ENCODE results near the gene ARHGEF12.

ARHGEF12 gene

GRCh38 chr11:120335908-120336640 lies at the start of gene ARHGEF12:
ARHGEF12 (plus strand) TSS chr11:120336413; CDS start chr11:120337244, 831 bp downstream.
- DNase-seq, result peak; percentile 91

GRCh38 chr11:120288021-120288420 lies 48.2 kb upstream of the ARHGEF12 start:
- DNase-seq, result no peak

- DNase-seq, result no peak
Observed at GRCh38 chr11:120289426-120289825, 46.8 kb upstream of the ARHGEF12 start.

DNA sequence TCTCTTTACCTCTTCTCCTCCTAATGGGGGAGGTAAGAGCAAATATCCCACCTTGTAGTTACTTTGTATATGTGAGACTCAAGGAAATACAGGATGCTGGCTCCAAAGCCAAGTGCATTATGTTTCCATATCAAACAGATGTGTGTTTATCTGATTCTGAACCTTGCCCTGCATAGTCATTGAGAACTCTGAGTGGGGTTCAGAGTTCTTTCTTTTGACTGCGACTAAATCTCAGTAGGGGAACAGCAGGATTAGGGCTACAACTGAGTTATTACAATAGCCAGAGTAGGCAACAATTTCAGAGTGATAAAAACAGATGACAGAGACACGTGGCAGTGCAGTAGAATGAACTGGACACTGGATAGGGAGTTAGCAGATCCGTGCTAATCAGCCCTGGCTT lies 45.3 kb upstream of the ARHGEF12 start:
- no peak for DNase-seq

DNA sequence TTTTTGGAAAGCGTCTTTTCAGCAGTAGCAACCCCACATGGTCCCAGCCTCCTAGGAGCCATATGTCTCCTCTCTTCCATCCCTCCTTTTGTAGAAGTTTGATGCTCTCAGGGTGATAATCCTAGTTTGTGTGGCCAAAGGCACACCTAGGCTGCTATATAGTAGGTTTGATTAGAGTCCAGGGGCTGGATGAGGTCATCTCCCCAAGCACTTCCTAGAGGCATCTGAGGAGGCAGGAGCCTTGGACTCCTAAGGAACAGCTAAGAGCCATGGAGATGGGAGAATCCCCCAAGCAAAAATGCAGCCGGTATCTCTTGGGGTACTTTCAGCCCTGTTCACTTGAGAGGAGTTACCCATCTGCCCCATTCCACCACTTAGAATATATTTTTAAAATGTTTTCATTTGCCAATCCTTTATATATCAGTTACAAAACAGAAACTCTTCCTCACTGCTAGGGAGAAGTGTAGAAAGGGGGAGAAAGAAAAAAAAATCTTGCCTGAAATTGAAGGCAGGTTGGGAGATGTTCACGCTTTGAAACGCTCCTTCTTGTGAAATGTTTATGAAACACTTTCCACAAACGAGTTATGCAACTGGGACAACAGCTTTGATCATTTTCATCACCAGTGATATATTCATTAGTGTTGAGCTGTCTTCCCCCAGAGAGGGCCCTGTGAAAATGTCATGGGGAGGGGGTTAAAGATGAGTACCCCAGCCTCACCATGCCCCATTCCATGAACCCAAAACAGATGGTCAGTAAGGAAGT lies 43.0 kb upstream of the ARHGEF12 start:
- no peak for DNase-seq

DNA sequence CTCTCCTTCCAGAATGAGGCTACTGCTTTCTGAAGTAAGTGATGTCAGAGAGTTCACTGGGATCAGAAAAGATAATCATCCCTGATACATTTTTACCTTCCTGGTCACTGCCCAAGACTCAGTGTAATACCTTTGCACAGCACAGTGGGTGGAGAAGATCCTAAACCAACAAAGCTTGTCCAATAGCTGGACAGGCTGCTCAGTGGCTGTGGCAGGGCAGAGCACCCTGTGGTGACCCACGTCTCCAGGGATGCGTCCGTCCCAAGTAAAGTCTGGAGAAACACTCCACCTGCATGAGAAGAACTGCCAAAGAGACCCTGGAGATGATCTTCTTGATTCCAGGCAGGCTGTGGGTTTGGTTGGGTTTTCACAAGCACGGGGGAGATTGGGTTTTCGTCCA lies 42.1 kb upstream of the ARHGEF12 start:
- DNase-seq, result no peak

DNA sequence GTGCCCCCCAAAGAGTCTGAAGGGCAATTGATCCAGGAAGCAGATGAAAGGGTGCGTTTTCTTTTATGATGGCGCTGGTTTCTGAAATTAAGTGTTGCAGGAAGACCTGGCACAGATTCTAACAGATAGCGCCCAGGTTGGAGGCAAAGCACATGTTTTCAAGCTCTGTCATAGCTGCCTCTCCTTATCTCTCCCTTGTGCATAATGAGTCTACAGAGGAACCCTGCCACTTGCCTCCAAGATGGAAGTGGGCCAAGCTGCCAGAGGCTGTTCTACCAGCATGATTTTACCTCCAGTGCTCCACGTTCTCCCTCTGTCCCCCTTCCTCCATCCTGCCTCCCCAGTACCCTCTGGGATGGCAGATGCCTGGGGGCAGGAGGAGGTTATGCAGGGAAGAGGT lies 41.1 kb upstream of the ARHGEF12 start:
- no peak for DNase-seq

DNA sequence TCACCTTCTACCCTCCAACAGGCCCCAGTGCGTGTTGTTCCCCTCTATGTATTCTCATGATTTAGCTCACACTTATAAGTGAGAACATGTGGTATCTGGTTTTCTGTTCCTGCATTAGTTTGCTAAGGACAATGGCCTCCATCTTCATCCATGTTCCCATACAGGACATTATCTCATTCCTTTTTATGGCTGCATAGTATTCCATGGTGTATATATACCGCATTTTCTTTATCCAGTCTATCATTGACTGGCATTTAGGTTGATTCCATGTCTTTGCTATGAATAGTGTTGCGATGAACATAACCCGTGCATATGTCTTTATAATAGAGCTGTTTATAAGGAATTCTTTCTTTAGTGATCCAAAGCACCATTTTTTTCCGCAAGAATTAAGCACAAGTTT lies 39.7 kb upstream of the ARHGEF12 start:
- no peak for DNase-seq

GRCh38 chr11:120298461-120298860 lies 37.8 kb upstream of the ARHGEF12 start:
- DNase-seq, result no peak

- DNase-seq, result no peak
Observed at GRCh38 chr11:120302001-120302805, 34.0 kb upstream of the ARHGEF12 start.

- DNase-seq, result peak; percentile 89
Observed at GRCh38 chr11:120303004-120303637, 33.1 kb upstream of the ARHGEF12 start.

DNA sequence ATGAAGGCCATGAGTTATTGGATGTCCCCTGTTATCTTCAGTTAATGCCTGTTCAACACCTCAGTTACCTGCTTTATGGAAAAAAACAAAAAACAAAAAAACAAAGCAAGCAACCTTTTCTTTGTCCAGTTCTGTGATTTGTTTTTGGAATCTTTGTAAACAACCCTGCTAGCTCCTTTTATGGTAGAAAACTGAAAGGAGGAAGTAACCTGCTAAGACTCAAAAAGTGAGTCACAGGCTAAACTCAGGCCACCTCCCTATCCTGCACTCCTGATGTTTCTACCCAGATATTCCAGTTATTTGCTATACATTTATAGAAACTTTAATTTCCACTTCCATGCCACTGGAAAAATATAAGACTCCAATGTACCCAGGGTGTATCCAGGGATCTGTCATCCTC lies 31.7 kb upstream of the ARHGEF12 start:
- DNase-seq, result no peak

- no peak for DNase-seq
Observed at GRCh38 chr11:120305286-120305685, 30.9 kb upstream of the ARHGEF12 start.

DNA sequence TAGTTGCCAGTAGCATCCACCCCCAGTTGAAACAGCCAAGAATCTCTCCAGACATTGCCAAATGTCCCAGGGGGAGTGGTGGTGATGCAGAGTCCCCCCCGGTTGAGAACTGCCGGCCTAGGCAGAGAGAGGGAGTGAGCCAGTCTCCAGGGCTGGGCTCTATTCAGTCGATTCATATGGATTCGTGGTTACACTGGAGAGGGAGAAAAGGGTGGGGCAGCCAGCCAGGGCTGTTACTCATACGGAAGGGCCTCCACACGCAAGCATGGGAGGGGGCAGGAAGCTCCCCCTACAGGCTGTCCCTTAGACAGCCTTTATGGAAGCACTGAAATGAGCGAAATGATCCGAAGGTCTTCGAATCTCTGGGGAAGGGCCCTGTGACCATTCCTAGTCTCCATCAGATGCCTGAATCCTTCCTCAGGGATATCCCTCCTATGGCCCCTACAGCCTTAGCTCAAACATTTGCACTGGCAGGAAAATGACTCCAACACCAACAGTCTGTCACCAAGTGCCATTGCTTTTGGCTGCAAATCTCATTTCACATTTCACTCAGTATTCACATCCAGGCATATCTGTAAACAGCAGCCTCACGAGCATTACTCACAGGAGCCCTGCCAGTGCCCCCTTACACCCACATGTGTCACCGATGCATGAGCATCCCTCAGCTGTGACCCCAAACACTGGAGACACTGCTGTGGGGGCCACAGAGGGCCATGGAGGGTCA lies 29.5 kb upstream of the ARHGEF12 start:
- no peak for DNase-seq

DNA sequence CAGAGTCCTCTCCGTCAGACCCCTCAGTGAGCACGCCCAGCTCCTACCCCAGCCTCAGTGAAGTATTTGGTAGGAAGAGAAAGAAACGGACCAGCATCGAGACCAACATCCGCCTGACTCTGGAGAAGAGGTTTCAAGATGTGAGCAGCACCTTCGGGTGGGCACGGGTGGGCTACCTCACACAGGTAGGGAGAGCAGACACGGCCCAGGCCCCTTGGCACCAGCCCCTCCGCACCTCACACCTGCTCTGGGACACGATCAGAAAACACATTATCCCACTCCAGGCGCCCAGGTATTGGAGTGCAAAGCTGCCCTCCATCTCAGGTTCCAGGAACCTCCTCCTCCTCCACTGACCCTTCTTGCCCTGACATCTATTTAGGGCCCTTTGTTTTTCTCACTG lies 28.7 kb upstream of the ARHGEF12 start:
- DNase-seq, result no peak

DNA sequence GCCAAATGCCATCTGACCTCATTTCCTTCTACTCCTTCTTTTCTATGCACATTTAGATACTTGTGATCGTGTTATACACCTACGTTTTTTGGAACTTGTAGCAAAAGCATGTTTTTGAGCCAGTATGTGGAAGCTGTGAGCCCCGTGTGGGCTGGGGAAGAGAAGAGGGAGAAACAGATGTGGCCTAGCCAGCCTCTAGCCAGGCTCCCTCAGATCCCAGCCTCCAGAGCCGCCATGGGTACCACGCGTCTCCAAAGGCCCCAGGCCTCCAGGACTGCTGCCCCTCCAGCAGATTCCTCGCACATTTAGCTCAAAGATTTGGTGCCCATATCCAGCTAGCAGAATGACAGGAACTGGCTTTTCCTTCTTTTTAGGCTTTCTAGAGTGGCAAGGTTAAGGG lies 28.1 kb upstream of the ARHGEF12 start:
- no peak for DNase-seq

GRCh38 chr11:120310870-120311269 lies 25.3 kb upstream of the ARHGEF12 start:
- DNase-seq, result no peak

DNA sequence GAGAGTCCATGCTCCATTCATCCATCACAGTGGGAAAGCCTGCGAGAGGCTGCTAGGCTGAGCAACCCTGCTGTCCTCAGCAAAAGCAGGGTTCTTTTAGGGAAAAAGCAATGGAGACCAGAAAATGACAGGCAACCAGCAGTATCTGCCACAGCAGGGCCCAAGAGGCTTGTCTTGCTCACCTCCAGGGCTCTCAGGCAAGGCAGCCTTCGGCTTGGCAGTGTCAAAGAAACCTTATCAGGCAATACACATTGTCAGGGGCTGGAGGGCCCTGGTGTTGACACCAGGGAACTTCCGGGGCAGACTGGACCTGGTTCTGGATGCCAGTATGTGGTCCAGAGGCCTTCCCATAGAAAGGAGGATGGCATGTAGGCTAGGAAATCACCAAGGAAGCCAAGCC lies 21.4 kb upstream of the ARHGEF12 start:
- DNase-seq, result no peak

GRCh38 chr11:120316880-120317688 lies 19.1 kb upstream of the ARHGEF12 start:
- peak; percentile 32 for DNase-seq

DNA sequence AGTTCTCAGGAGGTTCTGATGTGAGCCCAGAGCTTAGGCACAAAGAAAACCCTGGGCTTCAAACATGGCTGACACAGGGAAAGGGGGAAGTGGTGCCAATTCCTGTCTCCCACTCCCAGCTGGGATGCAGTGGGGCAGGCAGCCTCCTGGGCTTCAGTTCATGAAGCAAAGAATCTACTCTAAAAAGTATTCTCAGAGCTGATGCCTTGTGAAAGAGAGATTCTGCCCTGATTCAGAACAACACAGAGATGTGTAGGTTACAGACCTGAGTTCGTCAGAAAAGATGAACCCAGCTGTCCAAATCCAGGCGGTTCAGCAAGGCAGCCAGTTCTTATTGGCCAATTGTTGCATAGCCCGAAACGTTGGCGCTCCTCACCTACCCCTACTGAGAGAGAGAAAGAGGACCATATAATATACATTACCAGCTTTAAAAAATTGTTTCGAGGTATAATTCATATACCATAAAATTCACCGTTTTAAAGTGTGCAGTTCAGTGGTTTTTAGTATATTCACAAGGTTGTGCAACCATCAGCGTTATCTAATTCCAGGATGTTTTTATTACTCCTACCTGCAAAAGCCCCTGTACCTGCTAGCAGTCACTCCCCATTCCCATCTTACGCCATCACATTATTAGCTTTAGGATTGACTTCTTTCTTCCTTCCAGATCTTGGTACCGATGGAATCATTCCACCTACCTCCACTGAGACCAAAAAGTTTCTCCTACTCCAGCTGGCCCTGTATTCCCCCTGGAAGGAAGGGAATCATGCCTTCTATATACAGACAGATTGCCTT lies 18.3 kb upstream of the ARHGEF12 start:
- no peak for DNase-seq

DNA sequence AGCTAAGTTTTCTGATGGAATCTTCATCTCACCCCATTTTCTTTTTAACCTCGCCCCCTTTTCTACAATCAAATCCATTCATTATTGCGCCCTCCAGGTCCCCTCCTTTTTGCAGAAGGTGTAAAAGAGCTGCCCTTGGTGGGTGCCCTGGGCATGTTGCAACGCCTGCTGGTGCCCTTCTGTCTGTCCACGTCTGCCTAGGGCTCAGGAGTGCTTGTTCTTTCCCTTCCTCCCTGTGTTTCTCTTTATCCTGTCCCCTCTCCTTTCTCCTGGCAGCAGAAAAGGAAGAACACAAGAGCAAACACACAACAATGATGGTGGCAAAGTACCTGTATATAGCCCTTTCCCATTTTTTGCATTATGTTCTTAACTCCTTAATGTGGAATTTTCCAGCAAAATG lies 17.3 kb upstream of the ARHGEF12 start:
- DNase-seq, result no peak

All from NCI-H82 (cell line).